Skeletal muscle tissue (tissue), 4 donors: Measurements from ENCODE around the gene TSPAN31. TPM values are rescaled to one million over a fixed set of nuclear protein-coding genes. Genes with fewer than 3 reads are reported as not detected.

Experiments used
- H3K27ac ChIP-seq: one replicate; pipeline ENCODE4 v1.7.0; 2013; ENCODE audit warnings: mild to moderate bottlenecking, low read depth, low read length, inconsistent platforms
- H3K27me3 ChIP-seq, 3 donors: one replicate each; pipeline ENCODE4 v1.7.0; 2013; ENCODE audit warnings: low read length in 3 of 3; ENCODE audit not compliant: control insufficient read depth in 3 of 3, insufficient read depth in 3 of 3
- H3K36me3 ChIP-seq, 3 donors: one replicate each; pipeline ENCODE4 v1.7.0; 2013; ENCODE audit warnings: low read length in 3 of 3; ENCODE audit not compliant: control insufficient read depth in 3 of 3, insufficient read depth in 3 of 3
- H3K4me1 ChIP-seq, 3 donors: one replicate each; pipeline ENCODE4 v1.7.0; 2013; ENCODE audit warnings: low read length in 3 of 3, mild to moderate bottlenecking in 3 of 3; ENCODE audit not compliant: control insufficient read depth in 3 of 3, insufficient read depth in 3 of 3
- H3K4me3 ChIP-seq, 3 donors: one replicate each; pipeline ENCODE4 v1.7.0; 2013; ENCODE audit warnings: low read length in 3 of 3
- H3K9ac ChIP-seq, 3 donors: one replicate each; pipeline ENCODE4 v1.7.0; 2013; ENCODE audit warnings: low read length in 3 of 3, mild to moderate bottlenecking in 3 of 3, moderate library complexity in 2 of 3, low read depth in 1 of 3
- H3K9me3 ChIP-seq, 3 donors: one replicate each; pipeline ENCODE4 v1.7.0; 2013; ENCODE audit warnings: low read length in 3 of 3; ENCODE audit not compliant: control insufficient read depth in 3 of 3
- total RNA-seq: library from RNA; depleted of rRNA; stranded (reverse); fragments of >200 nt; gene quantifications from one replicate; pipeline ENCODE4 v1.2.3, GENCODE V29; 2014
- donor health status: Osteomylitis.

Gene TSPAN31
- total RNA-seq, 1 donor from 2014 or later: 57.9 TPM

GRCh38 chr12:57781244-57781643 lies 36.4 kb downstream of the TSPAN31 start:
- no peaks in the 10 kb centered on the region for H3K27me3 ChIP-seq
- no peak overlapping the region for H3K4me3 ChIP-seq
- no peak overlapping the region for H3K27ac ChIP-seq
- H3K4me1 ChIP-seq: peaks cover 8 to 19% (median 10%) of the 10 kb centered on the region in 3 donors
- H3K36me3 ChIP-seq: peaks cover 11 to 24% (median 21%) of the 10 kb centered on the region in 3 donors
- no peaks in the 10 kb centered on the region for H3K9me3 ChIP-seq
- H3K9ac ChIP-seq: no peak overlapping the region

- Histone ChIP-seq H3K9me3 (no peaks in the 10 kb centered on the region), H3K4me1 (peaks cover 8 to 19% (median 10%) of the 10 kb centered on the region in 3 donors), H3K27ac (no peak overlapping the region), H3K27me3 (no peaks in the 10 kb centered on the region), H3K9ac (no peak overlapping the region), H3K4me3 (no peak overlapping the region), H3K36me3 (peaks cover 17 to 30% (median 23%) of the 10 kb centered on the region in 3 donors)
Measured at GRCh38 chr12:57781801-57782200, 37.0 kb downstream of the TSPAN31 start.

GRCh38 chr12:57782243-57782607 lies 37.4 kb downstream of the TSPAN31 start:
- H3K9me3 ChIP-seq: no peaks in the 10 kb centered on the region
- H3K36me3 ChIP-seq: peaks cover 21 to 34% (median 27%) of the 10 kb centered on the region in 3 donors
- H3K27ac ChIP-seq: no peak overlapping the region
- peak overlapping the region; percentile 97 to 100 (median 100) for H3K4me3 ChIP-seq
- H3K4me1 ChIP-seq: peaks cover 8 to 19% (median 10%) of the 10 kb centered on the region in 3 donors
- H3K9ac ChIP-seq: peak overlapping the region in 1 of 3 donors; percentile 4
- no peaks in the 10 kb centered on the region for H3K27me3 ChIP-seq

- H3K9me3 ChIP-seq: no peaks in the 10 kb centered on the region
- peaks cover 23 to 35% (median 28%) of the 10 kb centered on the region in 3 donors for H3K36me3 ChIP-seq
- peak within 1 kb of the TSS; percentile 88 to 97 (median 97) for H3K9ac ChIP-seq
- peak within 1 kb of the TSS; percentile 97 to 100 (median 100) for H3K4me3 ChIP-seq
- peaks cover 8 to 19% (median 10%) of the 10 kb centered on the region in 3 donors for H3K4me1 ChIP-seq
- no peaks in the 10 kb centered on the region for H3K27me3 ChIP-seq
- peak within 1 kb of the TSS; percentile 61 for H3K27ac ChIP-seq
Measured at GRCh38 chr12:57782608-57783465, 38.0 kb downstream of the TSPAN31 start, which contains the start of gene TSFM. Gene TSFM, plus strand, starts transcription at chr12:57782787. Its CDS starts 15 bp downstream, at chr12:57782802.

GRCh38 chr12:57783466-57783801 lies 38.6 kb downstream of the TSPAN31 start:
- Histone ChIP-seq H3K27ac (no peak overlapping the region), H3K36me3 (peaks cover 24 to 37% (median 30%) of the 10 kb centered on the region in 3 donors)

GRCh38 chr12:57783861-57784260 lies 39.0 kb downstream of the TSPAN31 start:
- peaks cover 24 to 40% (median 32%) of the 10 kb centered on the region in 3 donors for H3K36me3 ChIP-seq
- H3K27ac ChIP-seq: no peak overlapping the region
- H3K9ac ChIP-seq: no peak overlapping the region
- H3K4me1 ChIP-seq: peaks cover 8 to 19% (median 10%) of the 10 kb centered on the region in 3 donors
- no peak overlapping the region for H3K4me3 ChIP-seq
- H3K27me3 ChIP-seq: no peaks in the 10 kb centered on the region
- no peaks in the 10 kb centered on the region for H3K9me3 ChIP-seq

More at GRCh38 chr12:57783466-57783801, 38.6 kb downstream of the TSPAN31 start:
- H3K9me3 ChIP-seq: no peaks in the 10 kb centered on the region
- H3K9ac ChIP-seq: peak overlapping the region; percentile 88 to 97 (median 97)
- H3K4me3 ChIP-seq: peak overlapping the region; percentile 97 to 100 (median 100)
- H3K27me3 ChIP-seq: no peaks in the 10 kb centered on the region
- H3K4me1 ChIP-seq: peaks cover 8 to 19% (median 10%) of the 10 kb centered on the region in 3 donors

- Histone ChIP-seq H3K9me3 (no peaks in the 10 kb centered on the region), H3K27ac (no peak overlapping the region), H3K4me3 (no peak overlapping the region), H3K9ac (no peak overlapping the region), H3K4me1 (no peaks in the 10 kb centered on the region), H3K27me3 (no peaks in the 10 kb centered on the region), H3K36me3 (peaks cover 18 to 48% (median 36%) of the 10 kb centered on the region in 3 donors)
Measured at GRCh38 chr12:57793920-57794319, 49.1 kb downstream of the TSPAN31 start.

GRCh38 chr12:57795354-57795753 lies 50.5 kb downstream of the TSPAN31 start:
- H3K9ac ChIP-seq: no peak overlapping the region

GRCh38 chr12:57796996-57797395 lies 52.2 kb downstream of the TSPAN31 start:
- Histone ChIP-seq H3K27me3 (no peaks in the 10 kb centered on the region), H3K4me1 (no peaks in the 10 kb centered on the region), H3K27ac (no peak overlapping the region), H3K36me3 (peaks cover 40 to 67% (median 61%) of the 10 kb centered on the region in 3 donors), H3K9me3 (no peaks in the 10 kb centered on the region), H3K9ac (no peak overlapping the region), H3K4me3 (no peak overlapping the region)

More at GRCh38 chr12:57795354-57795753, 50.5 kb downstream of the TSPAN31 start:
- H3K27ac ChIP-seq: no peak overlapping the region
- no peaks in the 10 kb centered on the region for H3K27me3 ChIP-seq
- no peak overlapping the region for H3K4me3 ChIP-seq
- no peaks in the 10 kb centered on the region for H3K4me1 ChIP-seq
- H3K36me3 ChIP-seq: peaks cover 31 to 55% (median 51%) of the 10 kb centered on the region in 3 donors
- no peaks in the 10 kb centered on the region for H3K9me3 ChIP-seq

GRCh38 chr12:57797933-57798332 lies 53.1 kb downstream of the TSPAN31 start:
- Histone ChIP-seq H3K27me3 (no peaks in the 10 kb centered on the region), H3K9ac (no peak overlapping the region), H3K9me3 (no peaks in the 10 kb centered on the region), H3K4me1 (no peaks in the 10 kb centered on the region), H3K36me3 (peaks cover 45 to 72% (median 62%) of the 10 kb centered on the region in 3 donors), H3K4me3 (no peak overlapping the region), H3K27ac (no peak overlapping the region)
